T-helper 1 cell treated with Interleukin-12 subunit alpha and Interleukin-12 subunit beta and Interleukin-4 antibody, amounts not matched to agents 30 μg/mL and 1 μg/mL, for 36 hours (primary cell): ENCODE data around the gene UBE2I.
"Not testable (repeated sequence)": the region's sequence is repeated elsewhere in the genome, so short reads cannot be mapped to it uniquely, and the experiment has no call there.

Experiments
- H3K27ac Mint-ChIP-seq: one replicate; pipeline ENCODE4 v1.8.0; 2021; ENCODE audit warnings: mild to moderate bottlenecking, mixed read lengths
- H3K27me3 Mint-ChIP-seq: one replicate; pipeline ENCODE4 v1.8.0; 2021; ENCODE audit warnings: low read depth, mixed read lengths
- H3K36me3 Mint-ChIP-seq: one replicate; pipeline ENCODE4 v1.8.0; 2021; ENCODE audit warnings: low read depth, mixed read lengths
- H3K4me1 Mint-ChIP-seq: one replicate; pipeline ENCODE4 v1.8.0; 2021; ENCODE audit warnings: low read depth, mixed read lengths
- H3K4me3 Mint-ChIP-seq: one replicate; pipeline ENCODE4 v1.8.0; 2021; ENCODE audit warnings: mild to moderate bottlenecking, moderate library complexity, mixed read lengths
- H3K9me3 Mint-ChIP-seq: one replicate; pipeline ENCODE4 v1.8.0; 2021; ENCODE audit warnings: mixed read lengths

The UBE2I gene

DNA sequence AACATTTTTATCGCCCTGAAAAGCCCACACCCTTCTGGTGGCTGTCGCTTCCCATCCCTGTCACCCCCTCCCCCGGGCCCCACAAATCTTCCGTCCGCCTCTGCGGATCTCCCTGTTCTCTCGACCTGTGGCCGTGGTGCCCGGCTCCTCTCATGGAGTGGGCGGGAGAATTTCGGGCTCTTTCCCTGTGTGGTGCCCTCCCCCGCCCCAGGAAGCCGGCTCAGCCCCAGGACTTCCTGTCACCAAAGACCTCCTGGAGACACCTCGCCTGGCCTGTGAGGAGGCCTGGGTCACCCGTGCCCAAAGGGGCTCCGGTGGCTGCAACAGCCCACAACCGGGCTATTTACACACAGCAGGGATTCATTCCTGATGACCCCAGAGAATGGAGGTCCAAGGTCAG, 26.1 kb upstream of the UBE2I start:
- H3K36me3 Mint-ChIP-seq, result no peaks in the 10 kb centered on the region
- no peaks in the 10 kb centered on the region for H3K4me1 Mint-ChIP-seq
- H3K4me3 Mint-ChIP-seq, result no peak overlapping the region
- no peaks in the 10 kb centered on the region for H3K9me3 Mint-ChIP-seq
- no peak overlapping the region for H3K27ac Mint-ChIP-seq
- H3K27me3 Mint-ChIP-seq, result peaks cover 4% of the 10 kb centered on the region

DNA sequence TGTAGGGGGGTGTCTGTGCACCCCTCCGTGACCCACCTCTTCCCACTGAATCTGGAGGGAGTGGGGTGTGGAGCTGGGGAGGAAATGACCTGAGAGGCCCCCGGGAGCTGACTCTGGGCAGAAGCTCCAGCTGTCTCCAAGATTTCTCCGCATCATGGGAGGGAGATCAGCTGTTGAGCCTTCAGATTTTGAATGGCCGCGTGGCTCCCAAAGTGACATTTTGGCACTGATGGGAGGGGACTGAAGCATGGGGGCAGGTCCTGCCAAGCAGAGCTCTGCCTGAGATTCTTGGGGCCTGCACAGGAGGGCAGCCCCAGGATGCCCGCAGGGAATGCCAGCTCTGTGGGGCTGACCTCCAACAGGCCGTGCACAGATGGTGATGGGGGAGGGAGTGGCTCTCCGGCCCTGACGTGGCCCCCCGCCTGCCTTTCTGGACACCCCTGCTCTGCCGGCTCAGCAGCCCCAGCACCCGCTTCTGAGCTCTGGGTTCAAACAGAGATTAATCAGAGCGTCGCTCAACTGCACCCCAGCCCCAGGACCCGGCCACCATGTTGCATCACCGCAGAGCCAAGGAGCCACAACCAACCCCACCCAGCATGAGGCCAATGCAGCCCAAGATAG, 25.3 kb upstream of the UBE2I start:
- peaks cover 4% of the 10 kb centered on the region for H3K27me3 Mint-ChIP-seq
- H3K36me3 Mint-ChIP-seq, result no peaks in the 10 kb centered on the region
- no peaks in the 10 kb centered on the region for H3K9me3 Mint-ChIP-seq
- no peaks in the 10 kb centered on the region for H3K4me1 Mint-ChIP-seq
- no peak overlapping the region for H3K27ac Mint-ChIP-seq
- no peak overlapping the region for H3K4me3 Mint-ChIP-seq

DNA sequence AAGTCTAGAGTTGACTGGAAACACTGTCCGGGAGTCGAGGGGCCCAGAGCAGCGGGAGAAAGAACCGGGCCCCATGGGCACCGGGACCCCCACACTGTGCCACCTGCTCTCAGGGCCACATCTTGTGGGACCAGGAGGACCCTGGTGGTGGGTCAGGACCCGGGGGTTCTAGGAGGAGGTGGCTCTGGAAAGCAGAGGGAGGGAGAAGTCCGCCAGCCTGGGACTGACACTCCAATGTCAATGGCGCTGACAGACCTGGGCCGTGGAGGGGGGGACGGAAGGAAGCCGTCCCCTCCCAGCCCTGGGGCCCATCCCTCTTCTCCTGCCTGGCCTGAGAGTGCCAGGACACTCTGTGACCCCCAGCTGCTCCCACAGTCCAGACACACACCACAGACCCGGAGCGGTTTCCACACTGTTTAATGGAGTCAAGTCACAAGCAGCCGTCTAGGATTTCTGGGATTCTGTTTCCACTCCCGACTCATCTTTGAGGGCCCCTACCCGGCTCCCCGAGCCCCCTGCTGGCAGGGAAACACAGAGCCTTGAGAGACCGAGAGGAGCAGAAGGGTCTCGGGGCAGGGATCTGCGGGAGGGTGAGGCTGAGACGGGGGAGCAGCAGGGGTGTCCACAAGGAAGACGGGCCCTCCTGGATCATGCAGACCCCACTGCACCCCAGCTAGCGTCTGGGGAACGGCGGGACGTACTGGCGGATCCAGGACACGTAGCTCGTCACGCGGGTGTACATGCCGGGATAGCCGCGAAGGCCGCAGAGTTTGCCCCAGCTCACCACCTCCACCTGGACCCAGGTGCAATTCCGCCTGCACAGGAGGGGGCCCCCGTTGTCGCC, 23.5 kb upstream of the UBE2I start:
- Mint-ChIP-seq H3K4me1 (no peaks in the 10 kb centered on the region), H3K27ac (no peak overlapping the region), H3K27me3 (peaks cover 9% of the 10 kb centered on the region), H3K4me3 (no peak overlapping the region), H3K36me3 (no peaks in the 10 kb centered on the region), H3K9me3 (no peaks in the 10 kb centered on the region)

DNA sequence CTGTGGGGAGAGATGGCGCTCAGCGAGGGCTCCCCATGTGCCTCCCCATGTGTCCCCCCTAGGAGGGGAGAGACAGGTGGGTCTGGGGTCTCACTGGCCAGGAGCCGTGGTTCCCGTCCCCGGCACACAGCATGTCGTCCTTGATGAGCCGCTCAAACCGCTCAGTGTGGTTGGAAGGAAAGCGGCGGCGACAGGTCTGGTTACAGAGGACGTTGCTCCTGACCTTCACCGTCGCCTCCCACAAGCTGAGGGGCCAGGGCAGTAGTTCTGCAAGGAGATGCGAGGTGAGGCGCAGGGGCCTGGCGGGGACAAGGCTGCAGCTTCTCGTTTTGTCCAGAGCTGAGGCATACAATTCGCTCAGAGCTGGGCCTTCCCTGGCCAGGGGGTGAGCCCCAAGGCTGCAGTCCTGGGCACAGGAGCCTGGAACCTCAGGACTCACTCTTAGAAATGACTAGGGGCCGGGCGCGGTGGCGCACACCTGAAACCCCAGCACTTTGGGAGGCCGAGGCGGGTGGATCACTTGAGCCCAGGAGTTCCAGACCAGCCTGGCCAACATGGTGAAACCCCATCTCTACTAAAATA, 22.8 kb upstream of the UBE2I start:
- Mint-ChIP-seq H3K27me3 (peaks cover 16% of the 10 kb centered on the region), H3K27ac (no peak overlapping the region), H3K9me3 (no peaks in the 10 kb centered on the region), H3K36me3 (no peaks in the 10 kb centered on the region), H3K4me1 (no peaks in the 10 kb centered on the region), H3K4me3 (no peak overlapping the region)

DNA sequence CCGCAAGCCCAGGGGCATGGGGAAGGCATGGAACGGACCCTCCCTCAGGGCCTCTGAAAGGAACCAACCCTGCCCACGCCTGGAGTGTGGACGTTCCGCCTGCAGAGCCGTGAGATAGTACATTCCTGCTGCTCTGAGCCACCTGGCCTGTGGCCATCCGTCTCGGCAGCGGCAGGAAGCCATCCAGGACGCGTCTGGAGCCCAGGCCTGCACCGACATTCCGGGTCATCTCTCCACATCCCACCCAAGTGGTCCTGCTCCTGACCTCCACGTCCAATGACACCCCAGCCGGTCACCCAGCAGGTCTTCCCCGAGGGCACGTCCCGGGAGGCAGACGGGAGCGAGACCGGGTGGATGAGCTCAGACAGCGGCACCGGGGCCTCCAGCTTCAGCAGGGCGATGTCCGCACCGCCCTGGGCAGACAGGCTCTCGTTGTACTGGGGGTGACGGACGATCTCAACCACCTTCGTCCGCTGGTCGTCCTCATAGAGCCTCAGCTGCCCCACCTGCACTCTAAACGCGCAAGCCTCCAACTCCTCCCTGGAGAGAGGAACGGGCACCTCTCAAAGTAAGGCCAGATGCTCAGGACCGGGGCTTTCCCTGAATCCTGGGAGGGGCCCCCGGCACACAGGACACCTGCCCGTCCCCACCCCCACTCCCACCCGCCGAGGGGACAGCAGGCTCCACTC, 21.3 kb upstream of the UBE2I start:
- Mint-ChIP-seq H3K27me3 (peaks cover 20% of the 10 kb centered on the region), H3K4me1 (no peaks in the 10 kb centered on the region), H3K9me3 (no peaks in the 10 kb centered on the region), H3K36me3 (no peaks in the 10 kb centered on the region), H3K4me3 (no peak overlapping the region), H3K27ac (no peak overlapping the region)

DNA sequence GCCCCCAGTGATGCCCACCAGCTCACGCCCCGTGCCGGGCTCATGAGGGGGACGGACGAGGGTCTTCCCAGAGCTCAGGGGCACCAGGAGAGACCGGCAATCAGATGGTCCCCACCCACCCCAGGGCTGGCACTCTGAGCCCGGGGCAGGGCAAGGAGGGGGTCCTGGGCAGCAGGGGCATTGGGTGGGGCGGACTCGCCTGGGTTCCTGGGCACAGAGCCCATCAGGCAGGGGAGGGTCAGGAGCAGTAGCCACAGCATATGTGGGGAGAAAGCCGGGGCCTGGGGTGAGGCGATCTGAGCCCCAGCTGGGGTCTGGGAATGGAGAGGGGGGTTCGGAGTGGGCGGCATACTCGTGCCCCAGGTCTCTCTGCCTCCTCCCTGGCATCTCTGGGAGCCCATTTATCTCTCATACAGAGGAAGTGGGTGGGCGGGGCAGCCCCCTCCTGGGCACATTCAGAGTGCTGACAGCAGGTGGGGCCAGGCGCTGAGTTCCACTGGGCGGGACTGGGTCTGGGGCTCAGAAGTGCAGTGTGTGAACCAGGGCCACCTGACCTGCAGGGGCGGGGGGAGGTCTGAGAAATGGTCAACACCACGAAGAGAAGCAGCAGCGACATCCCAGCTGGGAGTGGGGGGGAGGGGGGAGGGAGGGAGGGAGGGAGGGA, 20.5 kb upstream of the UBE2I start:
- Mint-ChIP-seq H3K27ac (no peak overlapping the region), H3K4me3 (no peak overlapping the region), H3K27me3 (peaks cover 23% of the 10 kb centered on the region), H3K9me3 (no peaks in the 10 kb centered on the region), H3K4me1 (no peaks in the 10 kb centered on the region), H3K36me3 (no peaks in the 10 kb centered on the region)

DNA sequence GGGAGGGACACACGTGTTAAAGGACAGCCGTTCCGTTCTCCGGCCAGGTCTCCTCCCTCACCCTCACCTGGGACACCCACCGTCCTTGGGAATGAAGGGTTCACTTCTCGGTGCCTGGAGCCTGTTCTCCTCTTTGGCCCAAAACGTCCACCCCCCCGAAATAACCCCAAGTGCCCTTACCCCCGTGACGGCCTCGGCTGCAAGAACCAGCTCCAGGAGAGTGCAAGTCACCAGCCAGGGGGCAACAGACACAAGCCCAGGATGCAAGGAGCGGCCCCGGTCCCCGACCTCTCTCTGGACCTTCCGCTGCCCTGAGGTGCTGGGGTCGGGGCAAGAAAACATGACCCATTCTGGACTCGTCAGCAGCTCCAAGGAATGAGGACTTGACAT, 20.0 kb upstream of the UBE2I start:
- Mint-ChIP-seq H3K27ac (no peak overlapping the region), H3K27me3 (peaks cover 23% of the 10 kb centered on the region), H3K9me3 (no peaks in the 10 kb centered on the region), H3K4me3 (no peak overlapping the region), H3K36me3 (no peaks in the 10 kb centered on the region), H3K4me1 (no peaks in the 10 kb centered on the region)

DNA sequence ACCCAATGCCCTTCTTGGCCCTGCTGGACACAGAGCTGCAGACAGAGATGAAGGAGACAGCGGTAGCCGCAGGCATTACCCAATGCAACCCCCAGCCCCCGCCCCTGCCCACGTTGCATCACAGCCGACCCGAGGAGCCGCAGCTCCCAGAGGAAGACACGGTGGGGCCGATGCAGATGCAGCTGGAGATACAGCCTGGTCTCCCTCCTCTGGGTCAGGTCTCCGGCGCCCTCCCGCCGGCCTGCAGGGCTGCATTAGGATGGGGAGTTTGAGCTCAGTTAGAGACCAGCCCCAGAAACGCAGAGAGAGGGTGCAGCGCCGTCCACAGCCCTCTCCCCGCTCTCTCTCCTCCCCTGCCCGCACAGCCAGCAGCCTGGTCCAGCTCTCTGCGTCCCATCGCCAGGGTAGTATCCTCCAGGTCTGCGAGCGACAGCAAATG, 19.4 kb upstream of the UBE2I start:
- H3K36me3 Mint-ChIP-seq, result no peaks in the 10 kb centered on the region
- peaks cover 23% of the 10 kb centered on the region for H3K27me3 Mint-ChIP-seq
- no peaks in the 10 kb centered on the region for H3K4me1 Mint-ChIP-seq
- no peaks in the 10 kb centered on the region for H3K9me3 Mint-ChIP-seq
- H3K27ac Mint-ChIP-seq, result no peak overlapping the region
- no peak overlapping the region for H3K4me3 Mint-ChIP-seq

DNA sequence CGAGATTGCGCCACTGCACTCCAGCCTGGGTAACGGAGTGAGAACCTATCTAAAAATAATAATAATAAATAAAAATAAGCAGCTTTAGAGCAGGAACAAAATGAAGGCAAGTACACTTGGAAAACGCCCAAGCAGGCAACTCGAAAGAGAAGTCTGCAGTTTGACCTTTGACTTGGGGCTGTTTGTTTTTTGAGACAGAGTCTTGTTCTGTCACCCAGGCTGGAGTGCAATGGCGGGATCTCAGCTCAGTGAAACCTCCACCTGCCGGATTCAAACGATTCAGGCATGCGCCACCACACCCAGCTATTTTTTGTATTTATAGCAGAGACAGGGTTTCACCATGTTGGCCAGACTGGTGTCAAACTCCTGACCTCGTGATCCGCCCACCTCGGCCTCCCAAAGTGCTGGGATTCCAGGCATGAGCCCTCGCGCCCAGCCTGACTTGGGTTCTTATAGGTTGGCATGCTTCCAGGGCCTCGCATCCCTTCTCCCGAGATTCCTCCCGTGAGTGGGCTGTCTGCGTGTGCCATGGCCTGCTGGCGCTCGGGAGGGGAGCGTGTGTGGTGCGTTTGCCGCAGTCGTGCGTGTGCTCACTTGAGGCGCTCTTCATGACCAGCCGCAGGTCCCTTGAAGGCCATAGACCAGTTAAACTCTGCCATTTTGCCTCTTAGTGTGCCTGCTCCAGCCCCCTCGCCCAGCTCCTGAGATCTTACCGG, 18.4 kb upstream of the UBE2I start:
- no peak overlapping the region for H3K4me3 Mint-ChIP-seq
- H3K36me3 Mint-ChIP-seq, result no peaks in the 10 kb centered on the region
- H3K27me3 Mint-ChIP-seq, result peaks cover 23% of the 10 kb centered on the region
- no peak overlapping the region for H3K27ac Mint-ChIP-seq
- H3K4me1 Mint-ChIP-seq, result no peaks in the 10 kb centered on the region
- no peaks in the 10 kb centered on the region for H3K9me3 Mint-ChIP-seq

DNA sequence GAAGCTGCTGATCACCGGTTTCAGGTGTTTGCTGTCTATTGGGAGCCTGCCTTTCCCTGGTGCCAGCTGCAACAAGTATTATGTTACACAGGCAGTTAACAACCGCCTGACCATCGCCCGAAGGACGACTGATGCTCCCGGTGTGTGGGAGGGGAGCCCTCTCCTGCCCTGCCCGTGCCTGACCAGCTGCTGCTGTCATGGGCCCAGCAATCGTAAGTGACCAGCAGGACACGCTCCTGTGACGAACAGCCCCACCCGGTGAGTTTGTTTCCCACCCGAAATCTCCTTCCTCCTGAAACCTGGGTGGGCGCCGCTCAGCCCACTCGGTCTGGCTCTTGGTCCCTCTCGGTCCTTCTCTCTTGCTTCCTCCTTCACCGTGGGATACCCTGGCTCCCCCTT, 17.9 kb upstream of the UBE2I start:
- Mint-ChIP-seq H3K4me1 (no peaks in the 10 kb centered on the region), H3K9me3 (no peaks in the 10 kb centered on the region), H3K27me3 (peaks cover 23% of the 10 kb centered on the region), H3K27ac (no peak overlapping the region), H3K36me3 (no peaks in the 10 kb centered on the region), H3K4me3 (no peak overlapping the region)

DNA sequence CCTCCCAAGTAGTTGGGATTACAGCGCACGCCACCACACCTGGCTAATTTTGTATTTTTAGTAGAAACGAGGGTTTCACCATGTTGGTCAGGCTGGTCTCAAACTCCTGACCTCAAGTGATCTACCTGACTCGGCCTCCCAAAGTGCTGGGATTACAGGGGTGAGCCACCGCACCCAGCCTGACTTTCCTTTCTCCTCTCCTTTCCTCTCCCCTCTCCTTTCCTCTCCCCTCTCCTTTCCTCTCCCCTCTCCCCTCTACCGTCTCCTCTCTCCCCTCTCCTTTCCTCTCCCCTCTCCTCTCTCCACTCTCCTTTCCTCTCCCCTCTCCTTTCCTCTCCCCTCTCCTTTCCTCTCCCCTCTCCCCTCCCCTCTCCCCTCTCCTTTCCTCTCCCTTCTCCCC, 17.2 kb upstream of the UBE2I start:
- peaks cover 28% of the 10 kb centered on the region for H3K27me3 Mint-ChIP-seq
- H3K9me3 Mint-ChIP-seq, H3K4me1 Mint-ChIP-seq, H3K27ac Mint-ChIP-seq, H3K36me3 Mint-ChIP-seq, H3K4me3 Mint-ChIP-seq: not testable (repeated sequence)

DNA sequence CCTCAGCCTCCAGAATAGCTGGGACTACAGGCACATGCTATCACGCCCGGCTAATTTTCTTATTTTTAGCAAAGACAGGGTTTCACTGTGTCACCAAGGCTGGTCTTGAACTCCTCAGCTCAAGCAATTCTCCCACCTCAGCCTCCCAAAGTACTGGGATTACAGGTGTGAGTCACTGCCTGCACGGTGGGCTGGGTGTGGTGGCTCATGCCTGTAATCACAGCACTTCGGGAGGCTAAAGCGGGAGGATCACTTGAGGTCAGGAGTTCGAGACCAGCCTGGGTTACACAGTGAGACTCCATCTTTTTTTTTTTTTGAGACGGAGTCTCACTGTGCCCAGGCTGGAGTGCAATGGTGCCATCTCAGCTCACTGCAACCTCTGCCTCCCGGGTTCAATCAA, 16.6 kb upstream of the UBE2I start:
- not testable (repeated sequence) for H3K9me3 Mint-ChIP-seq, H3K36me3 Mint-ChIP-seq, H3K4me3 Mint-ChIP-seq, H3K27ac Mint-ChIP-seq, H3K4me1 Mint-ChIP-seq
- H3K27me3 Mint-ChIP-seq, result peaks cover 25% of the 10 kb centered on the region

DNA sequence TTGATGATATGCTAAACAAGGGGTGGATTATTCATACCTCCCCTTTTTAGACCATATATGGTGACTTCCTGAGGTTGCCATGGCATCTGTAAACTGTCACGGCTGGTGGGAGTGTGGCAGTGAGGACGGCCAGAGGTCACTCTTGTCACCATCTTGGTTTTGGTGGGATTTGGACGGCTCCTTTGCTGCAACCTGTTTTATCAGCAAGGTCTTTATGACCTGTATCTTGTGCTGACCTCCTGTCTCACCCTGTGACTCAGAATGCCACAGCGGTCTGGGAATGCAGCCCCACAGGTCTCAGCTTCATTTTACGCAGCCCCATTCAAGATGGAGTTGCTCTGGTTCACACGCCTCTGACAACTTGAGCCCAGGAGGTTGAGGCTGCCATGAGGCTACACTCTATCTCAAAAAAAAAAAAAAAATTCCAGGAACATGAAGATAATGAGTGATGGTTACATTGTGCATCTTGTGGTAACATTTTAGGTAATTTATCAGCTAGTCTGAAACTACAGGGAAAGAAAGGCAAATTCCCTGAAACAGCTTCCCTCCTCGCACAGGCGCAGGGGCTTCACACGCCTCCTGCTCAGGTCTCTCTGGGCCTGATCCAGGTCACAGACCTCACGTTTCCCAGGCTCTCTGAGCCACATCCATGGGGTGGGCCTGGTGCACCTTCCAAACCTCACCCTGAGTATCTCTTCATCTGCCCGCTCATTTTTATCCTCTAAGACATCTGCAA, 15.3 kb upstream of the UBE2I start:
- H3K27ac Mint-ChIP-seq, result no peak overlapping the region
- no peaks in the 10 kb centered on the region for H3K36me3 Mint-ChIP-seq
- H3K4me1 Mint-ChIP-seq, result peaks cover 6% of the 10 kb centered on the region
- no peaks in the 10 kb centered on the region for H3K9me3 Mint-ChIP-seq
- peaks cover 24% of the 10 kb centered on the region for H3K27me3 Mint-ChIP-seq
- no peak overlapping the region for H3K4me3 Mint-ChIP-seq
